Subcutaneous adipose tissue (tissue), 4 donors: Measurements from ENCODE around the gene ZNF606. TPM values are rescaled to one million over a fixed set of nuclear protein-coding genes. Genes with fewer than 3 reads are reported as not detected.

Experiments used
- total RNA-seq, 4 donors: library from RNA; depleted of rRNA; stranded (reverse); fragments of >200 nt; gene quantifications; one replicate each; pipeline ENCODE4 v1.1.0, GENCODE V29; 2016
- TF ChIP-seq, protein P1 (sequence below): fragments of 450-650 bp; IDR thresholded peaks from one replicate; pipeline ENCODE4 v1.5.1; 2016; ENCODE audit warnings: low read depth, mild to moderate bottlenecking, control low read depth, antibody characterized with exemption, moderate library complexity

Gene ZNF606
- total RNA-seq, 4 donors from 2014 or later: 10.0 to 41.6 (median 13.9) TPM

DNA sequence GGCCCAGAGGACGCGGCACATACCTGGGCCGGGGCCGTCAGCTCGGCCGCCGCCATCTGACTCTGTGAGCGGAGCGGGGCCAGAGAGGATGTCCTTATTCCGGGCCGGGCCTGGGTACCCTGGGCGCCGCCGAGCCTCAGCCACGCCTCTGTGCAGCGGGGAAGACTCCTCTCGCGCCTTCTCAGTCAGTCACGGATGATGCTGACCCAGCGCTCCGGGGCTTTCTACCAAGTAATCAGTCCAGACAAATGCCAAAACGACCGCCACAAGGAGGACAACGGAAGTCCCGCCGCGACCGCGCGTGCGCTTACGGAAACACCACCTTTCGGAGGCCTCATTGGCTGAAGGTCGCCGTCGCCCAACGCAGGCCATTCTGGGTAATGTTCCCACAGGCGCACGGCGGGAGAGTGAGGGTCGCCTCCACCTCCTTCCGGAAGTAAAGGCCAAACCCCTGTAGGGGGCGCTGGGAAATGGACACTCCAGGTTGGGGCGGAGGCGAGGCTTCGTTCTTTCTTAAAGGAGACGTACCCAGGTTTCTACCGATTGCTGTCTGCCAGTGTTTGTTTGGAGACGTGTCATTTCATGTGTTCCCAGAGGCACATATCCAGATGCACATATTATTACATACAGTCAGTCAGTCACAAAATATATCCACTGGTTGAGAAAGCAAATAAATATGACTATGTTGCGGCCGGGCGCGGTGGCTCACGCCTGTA, 55.0 kb downstream of the ZNF606 start, which contains the start of gene ZNF256:
Gene ZNF256 (minus strand): TSS at position 288 of the 716 bp plus-strand sequence. CDS start 232 bp downstream, at position 56.
- TF ChIP-seq, protein P1, sequence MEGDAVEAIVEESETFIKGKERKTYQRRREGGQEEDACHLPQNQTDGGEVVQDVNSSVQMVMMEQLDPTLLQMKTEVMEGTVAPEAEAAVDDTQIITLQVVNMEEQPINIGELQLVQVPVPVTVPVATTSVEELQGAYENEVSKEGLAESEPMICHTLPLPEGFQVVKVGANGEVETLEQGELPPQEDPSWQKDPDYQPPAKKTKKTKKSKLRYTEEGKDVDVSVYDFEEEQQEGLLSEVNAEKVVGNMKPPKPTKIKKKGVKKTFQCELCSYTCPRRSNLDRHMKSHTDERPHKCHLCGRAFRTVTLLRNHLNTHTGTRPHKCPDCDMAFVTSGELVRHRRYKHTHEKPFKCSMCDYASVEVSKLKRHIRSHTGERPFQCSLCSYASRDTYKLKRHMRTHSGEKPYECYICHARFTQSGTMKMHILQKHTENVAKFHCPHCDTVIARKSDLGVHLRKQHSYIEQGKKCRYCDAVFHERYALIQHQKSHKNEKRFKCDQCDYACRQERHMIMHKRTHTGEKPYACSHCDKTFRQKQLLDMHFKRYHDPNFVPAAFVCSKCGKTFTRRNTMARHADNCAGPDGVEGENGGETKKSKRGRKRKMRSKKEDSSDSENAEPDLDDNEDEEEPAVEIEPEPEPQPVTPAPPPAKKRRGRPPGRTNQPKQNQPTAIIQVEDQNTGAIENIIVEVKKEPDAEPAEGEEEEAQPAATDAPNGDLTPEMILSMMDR: no peak

DNA sequence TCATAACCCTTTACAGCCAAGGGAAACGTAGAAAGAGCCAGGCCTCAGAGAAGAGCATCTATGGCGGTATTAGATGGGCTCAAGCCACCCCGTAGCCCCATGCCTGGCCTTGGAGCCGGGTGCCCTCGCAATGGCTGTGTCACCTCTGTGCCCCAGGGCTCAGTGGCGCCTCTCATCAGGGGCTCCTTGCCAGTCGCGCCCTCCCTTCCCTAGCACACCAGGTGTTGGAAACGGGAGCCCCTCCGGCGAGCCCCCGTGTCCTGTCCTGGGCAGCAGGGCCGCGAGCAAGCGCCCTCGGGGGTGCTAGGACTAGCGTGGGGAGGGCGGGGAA, 55.6 kb downstream of the ZNF606 start:
- TF ChIP-seq, protein P1: no peak

DNA sequence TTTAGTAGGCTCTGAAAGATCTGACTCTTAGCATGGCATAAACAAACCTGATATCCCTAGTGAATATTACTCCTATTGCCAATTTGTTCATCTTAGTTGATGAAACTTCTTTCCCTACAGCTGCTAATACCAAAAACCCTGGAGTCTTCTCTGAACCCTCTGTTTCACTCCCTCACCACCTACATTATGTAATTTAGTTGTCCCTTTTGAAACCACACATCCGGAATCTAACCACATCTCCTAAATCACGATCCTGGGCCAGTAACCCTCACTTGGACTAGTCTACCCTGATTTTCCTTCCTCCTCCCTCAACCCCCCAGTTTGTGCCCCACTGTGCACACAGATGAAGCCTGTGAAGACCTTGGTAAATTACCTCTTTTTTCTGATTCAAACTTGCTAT, 56.3 kb downstream of the ZNF606 start:
- TF ChIP-seq, protein P1: no peak

DNA sequence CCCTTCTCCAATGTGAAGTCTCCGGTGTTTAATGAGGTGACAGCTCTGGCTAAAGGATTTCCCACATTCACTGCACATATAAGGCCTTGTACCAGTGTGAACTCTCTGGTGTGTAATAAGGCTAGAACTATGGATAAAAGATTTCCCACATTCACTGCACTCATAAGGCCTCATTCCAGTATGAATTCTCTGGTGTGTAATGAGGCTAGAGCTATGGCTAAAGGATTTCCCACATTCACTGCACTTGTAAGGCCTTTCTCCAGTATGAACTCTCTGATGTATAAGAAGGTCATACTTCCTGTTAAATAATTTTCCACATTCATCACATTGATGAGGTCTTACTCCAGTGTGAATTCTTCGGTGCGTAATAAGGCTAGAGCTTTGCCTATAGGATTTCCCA, 61.0 kb downstream of the ZNF606 start:
- TF ChIP-seq, protein P1: no peak

DNA sequence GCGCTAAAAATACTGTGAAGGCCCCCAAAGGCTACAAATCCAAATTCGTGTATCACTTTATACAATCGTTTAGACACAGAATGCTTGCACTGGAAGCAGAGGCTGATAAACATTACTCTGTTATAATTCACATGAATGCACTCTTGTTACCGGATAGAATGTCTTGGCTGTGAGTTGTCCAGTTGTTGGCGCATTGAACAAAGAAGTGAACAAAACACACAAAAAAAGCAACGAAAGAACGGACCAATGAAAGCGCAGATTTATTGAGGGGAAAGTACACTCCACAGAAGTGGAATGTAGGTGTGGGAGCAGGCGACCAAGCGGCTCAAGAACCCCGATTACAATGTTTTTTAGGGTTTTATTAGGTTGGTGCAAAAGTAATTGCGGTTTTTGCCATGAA, 66.9 kb downstream of the ZNF606 start:
- TF ChIP-seq, protein P1: no peak

DNA sequence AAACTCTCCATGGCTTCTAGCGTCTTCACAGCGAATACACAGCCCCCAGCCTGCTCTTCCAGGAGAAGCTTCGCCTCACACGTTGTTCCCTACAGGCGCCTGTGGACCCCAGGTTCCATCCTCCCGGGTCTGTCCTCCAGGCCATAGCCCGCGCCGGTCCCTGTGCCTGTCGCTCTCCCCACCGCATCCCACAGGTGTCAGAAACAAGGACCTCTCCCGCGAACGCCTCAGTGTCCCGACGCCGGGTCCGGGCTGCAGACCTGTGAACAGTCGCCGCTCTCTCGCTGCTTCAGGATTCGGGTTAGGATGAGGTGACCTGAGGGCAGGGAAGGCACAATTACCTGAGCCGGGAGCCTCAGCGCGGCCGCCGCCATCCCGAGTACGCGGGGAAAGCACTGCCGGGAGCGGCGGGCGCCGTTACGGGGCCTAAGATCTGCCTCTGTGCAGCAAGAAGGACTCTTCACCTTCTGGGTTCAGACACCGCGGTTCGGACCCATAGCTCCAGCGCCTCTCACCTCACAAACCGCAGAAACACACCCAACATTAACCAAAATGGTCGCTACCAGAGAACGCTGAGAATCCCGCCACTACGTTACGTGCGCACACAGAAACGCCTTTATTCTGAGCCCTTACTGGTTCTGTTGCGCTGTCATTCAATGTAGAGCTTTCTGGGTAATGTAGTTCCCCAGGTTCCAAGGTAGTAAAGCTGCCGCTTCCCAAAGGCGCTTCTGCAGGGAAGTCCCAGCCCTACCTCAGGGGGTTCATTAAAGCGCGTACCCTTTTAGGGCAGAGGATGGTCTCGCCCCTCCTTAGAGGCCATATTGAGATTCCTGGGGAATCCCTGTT, 67.6 kb downstream of the ZNF606 start, which contains the start of gene ZNF418:
Gene ZNF418 (minus strand): TSS at position 583 of the 846 bp plus-strand sequence. CDS start 1,580 bp downstream, outside the sequence.
- TF ChIP-seq, protein P1: no peak

DNA sequence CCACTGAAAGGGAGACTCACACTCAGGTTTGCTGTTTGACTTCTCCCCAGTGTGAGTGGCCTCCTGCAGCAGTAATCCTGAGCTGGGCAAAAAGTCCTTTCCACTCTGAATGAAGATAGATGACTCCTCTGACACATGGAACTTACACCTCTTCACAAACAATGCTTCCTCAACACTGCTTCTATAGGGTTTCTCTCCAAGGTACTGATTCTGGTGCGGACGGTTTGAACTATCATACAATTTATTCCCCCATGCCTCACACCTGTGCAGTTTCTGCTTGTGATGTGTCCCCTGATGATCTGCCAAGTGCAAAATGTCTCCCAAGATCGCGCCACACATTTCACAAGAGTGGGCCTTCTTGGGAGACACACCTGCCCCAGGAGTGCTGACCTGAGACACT, 75.0 kb downstream of the ZNF606 start:
- TF ChIP-seq, protein P1: no peak
